GM18868 (cell line): Measurements from ENCODE around the gene SBF2.
A peak's percentile ranks its signal among the peaks of the same experiment; 100 is the strongest.

Experiments used
- ATAC-seq: cut with Tn5 transposase; IDR thresholded peaks from one replicate; pipeline ENCODE4 v1.9.1; 2021; ENCODE audit warnings: mild to moderate bottlenecking, moderate library complexity; ENCODE audit not compliant: unreplicated experiment

The SBF2 gene

DNA sequence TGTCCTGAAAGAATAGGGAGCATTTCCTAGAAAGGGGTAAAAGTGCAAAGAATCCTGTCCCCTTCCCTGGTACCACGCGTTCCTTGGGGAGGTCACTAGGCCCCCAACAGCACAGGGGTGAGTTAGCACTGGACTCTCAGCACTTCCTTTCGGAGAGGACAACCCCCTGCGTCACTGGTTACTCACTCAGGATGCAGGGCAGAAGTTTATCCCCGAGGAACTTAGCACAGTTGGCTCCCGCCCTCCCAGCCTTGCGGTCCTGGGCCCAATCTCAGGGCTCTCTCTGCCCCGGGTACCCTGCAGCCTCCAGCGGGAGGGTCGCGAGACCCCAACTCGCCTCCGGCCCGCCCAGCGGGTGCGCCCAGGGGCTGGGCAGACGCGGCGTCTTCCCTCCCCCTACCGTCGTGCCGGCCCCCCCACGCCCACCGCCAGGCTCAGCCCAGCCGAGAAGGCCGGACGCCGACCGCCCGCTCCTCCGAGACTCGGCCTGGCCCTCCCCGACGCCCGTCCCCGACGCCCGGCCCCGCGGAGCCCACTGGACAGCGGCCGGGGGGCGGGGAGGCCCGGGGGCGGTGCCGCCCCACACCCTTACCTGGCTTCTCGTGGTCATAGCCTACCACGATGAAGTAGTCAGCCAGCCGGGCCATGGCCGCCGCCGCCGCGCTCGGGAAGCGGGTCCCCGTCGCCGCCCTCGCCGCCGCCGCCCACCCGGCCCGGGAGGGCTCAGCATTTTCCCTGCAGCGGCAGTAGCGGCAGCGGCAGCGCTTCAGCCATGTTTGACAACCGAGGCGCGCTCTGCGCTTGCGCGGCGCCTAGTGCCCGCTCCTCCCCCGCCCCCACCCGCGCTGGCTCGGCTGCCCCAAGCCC lies at the start of gene SBF2:
Gene SBF2 (minus strand): TSS at position 797 of the 867 bp plus-strand sequence. CDS start 150 bp downstream, at position 647.
- peak; percentile 35 for ATAC-seq

DNA sequence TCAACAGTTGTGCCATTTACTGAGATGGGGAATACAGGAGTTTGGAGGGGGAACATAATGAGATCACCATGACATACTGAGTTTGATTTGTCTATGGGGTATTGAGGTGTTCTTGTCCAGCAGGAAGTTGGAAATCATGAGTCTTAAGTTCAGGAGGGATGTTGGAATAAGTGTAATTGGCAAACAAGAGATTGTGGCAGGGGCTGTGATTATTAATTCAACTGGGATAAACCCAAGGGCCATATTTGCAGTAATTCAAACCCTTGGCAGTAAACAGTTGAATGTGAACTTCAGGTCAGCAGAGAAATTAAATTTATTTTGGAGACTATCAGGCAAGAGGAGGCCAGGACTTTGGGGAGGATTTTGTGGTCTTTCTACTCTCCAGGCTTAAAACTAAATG lies 44.3 kb upstream of the SBF2 start:
- ATAC-seq = no peak

DNA sequence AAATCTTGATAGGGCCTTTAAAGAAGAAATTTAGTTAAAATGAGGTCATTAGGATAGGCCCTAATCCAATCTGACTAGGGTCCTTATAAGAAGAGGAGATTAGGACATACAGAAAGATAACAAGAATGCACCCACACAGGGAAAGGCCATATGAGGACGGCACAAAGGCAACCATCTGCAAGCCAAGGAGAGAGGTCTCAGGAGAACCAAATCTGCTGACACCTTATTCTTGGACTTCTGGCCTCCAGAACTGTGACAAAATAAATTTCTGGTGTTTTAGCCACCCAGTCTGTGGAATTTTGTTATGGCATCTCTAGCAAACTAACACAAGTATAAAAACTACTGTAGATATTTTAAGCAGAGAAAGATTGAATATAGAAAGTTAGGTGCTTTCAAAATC lies 39.5 kb upstream of the SBF2 start:
- ATAC-seq = no peak

DNA sequence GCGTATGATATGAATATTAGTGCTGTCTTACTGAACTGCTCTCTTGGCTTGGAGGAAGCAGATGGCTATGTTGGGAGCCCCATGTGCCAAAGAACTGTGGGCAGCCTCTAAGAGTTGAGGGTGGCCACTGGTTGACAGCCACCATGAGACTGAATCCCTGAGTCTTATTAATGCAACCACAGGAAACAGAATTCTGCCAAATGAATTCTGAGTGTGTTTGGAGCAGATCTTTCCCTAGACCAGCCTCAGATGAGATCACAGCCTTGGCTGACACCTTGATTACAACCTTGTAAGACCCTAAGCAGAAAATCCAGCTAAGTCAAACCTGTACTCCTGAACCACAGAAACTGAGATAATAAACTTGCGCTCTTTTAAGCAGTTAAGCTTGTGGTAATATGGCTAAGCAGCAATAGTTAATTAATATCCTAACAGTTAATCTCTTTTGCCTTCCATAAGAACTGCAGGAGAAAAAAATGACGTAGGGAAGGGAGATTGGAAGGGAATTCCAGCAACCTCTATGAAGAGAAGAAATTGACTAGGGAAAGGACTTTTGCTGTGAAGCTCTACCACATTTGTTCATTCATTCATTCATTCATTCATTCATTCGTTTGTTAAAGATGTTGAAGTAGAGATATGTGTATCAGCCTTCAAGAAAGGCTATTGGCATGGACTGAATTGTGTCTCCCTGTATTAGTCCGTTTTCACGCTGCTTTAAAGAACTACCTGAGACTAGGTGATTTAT lies 37.7 kb upstream of the SBF2 start:
- ATAC-seq = no peak

DNA sequence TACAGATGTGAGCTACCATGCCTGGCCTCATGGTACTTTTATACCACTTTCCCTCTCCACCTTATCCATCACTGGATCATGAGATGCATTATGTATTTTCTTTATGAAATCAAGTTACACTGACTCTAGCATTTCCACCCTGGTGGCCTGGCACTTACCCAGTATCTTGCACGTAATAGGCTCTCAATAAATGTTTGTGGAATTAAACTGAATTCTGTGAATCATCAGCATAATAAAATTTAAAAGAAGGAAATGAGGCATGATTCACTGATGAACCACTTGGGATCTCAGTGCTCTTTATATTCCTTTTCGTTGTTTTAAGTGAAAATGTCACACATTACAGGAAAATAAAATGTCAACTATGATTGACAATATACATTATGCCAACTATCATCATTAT lies 35.9 kb upstream of the SBF2 start:
- ATAC-seq = no peak

DNA sequence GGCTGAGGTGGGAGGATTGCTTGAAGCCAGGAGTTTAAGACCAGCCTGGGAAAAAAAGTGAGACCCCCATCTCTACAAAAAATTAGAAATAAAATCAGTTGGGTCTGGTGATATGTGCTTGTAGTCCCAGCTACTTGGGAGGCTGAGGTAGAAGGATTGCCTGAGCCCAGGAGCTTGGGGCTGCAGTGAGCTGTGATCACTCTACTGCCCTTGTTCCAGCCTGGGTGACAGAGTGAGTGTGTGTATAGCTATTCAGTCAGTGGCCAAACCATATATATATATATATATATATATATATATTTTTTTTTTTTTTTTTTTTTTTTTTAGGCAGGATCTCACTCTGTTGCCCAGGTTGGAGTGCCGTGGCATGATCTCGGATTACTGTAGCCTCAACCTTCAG lies 35.3 kb upstream of the SBF2 start:
- ATAC-seq = no peak

DNA sequence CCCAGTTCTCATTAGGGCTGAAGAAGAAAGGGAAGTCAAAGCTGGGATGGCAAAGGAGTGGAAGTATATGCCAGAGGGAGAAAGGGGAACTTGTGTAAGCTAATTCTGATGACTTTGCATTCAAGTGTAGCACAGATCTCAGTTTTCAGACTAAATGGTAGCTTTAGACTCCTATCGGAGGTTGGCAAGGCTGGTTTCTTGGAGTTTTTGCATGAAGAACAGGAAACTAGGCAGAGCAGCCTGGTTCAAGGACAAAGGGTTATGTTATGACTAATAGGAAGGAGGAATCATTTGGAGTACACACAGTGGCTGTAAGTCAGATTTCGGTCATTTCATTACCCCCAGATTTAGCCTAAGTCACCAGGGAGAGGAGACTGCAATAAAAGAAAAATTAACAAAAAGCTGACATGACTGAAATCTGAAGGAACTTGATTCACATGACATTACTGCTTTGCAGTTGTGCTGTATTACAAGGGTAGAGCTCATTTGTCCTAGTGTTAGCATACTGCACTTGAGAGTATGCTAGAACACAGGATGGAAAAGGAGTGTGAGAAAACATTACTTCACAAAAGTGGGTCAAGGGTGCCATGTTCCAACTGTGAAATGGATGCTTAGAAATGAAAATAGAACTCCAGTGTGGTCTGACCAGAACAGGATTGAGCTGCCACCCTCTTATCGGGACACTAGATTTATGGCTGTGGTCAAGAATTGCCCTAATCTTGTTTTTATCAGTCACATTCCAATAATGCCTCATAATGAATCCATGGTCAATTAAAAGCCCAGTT lies 34.5 kb upstream of the SBF2 start:
- ATAC-seq = no peak

DNA sequence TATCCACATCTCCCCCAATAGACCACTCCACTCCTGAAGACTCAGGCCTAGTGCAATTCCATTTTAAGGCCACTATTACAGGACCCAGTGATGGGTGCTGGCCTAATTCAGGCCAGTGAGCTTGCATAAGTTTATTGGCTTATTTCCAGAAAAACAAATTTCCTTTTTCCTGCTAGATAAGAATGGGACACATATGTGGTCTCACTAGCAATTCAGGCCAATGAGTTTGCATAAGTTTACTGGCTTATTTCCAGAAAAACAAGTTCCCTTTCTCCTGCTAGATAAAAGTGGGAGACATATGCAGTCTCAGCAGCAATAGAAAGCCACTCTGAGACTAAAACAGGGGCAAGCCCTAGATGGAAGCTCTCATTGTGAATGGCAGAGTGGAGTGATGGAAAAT lies 33.2 kb upstream of the SBF2 start:
- ATAC-seq = no peak

DNA sequence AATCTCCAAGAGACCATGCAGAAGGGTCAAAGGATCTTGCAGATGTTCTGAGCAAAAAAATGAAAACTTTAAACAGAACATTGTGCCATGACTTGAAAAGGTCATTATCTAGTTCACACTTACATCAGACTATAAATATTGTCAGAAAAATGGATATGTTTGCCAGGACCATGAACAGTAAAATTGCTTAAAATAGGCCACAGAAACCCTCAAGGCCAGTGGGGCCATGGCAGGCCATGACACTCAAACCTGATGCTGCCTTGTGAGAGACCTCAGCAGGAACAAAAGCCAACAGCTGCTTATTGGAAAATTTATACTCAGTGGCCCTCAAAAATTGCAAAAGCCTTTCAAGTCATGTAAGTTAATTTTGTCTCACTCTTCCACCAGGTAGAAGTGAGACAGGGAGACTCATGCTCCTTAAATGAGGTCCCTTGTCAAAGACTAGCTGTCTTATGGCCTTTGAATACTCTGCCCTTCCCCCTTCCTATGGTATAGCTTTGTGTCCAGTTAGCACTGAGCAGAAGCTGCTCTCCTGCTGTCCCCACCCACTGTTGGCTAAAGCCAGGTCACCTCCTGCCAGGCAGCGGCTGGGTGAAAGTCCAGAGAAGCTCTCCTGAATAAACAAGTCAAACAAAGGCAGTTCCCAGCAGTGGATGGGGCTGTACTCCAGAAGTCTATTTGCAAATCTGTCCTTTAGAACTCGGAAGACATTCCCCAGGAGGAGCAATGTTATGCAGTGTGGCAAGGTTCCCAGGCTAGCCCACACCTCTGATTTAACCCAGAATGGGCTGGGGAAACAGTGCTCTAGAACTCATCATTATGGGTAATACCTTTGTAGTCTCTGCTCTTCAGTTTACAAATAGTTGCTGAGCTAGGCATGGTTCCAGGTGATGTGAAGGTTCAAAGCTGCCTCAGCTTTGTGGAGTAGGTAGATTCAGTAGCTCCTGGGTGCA lies 32.3 kb upstream of the SBF2 start:
- ATAC-seq = no peak

DNA sequence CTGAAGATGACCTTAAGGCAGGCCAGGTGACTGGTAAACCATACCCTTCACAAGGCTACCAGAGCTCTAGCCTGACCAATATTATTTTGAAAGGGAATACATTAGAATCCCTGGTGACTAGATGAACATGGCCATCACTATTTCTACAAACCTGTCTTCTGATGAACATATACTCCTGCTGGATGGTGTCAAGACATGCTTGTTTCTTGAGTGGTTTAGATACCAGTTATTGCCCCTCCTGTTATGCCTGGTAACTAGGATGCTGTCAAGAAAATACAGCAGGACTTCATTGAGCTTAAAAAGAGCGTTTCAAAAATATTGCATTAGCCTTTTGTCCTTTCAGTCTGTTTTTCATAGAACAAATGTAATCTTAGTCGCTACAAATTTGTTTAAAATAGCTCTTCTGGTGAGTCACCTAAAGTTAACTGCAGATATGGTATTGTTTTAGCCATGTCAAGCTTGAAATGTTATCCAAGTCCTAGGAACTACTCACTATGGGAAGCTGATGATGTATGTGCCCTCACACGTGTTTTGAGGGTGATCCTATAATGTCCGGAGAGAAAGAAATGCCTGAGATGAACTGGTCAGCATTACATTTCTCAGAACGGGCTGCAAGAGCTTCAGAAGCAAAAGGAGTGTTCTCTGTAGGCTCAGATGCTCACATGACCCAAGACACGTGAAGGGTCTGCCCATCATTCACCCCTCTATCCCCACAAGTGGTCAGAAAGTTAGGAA lies 31.4 kb upstream of the SBF2 start:
- no peak for ATAC-seq

DNA sequence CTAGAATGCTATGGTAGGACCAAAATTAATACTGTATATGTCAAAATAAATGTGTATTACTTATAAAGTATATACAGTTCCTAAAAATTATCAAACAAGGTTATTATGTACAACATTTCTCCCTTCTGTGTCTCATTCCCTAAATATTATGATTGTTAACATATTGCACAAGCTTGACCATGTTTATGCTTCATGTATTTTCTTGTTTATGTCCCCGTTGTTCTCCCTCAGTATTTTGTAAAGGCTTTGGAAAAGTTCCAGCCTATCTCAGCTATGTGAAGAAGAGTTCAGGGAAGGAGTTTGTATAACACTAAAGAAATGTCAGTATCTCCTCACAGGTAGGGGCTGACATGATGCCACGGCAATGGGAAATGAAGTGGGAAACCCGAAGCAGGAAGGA lies 30.5 kb upstream of the SBF2 start:
- no peak for ATAC-seq

DNA sequence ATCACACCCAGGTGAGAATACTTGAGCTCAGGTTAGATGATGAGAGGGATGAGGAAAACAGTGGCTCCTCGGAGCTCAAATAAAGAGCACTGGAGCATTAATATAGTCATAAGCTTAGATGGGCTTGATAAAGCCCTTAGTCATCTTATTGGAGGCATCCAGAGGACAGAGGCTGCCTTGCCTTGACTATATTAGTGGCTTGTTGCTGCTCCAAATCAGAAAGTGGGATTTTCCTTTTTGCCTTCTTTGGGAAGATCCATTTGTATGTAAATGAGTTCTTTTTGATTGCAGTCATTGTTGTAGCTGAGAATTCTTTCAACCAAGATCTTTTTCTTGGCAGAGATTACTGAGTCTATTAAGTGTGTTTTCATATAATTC lies 29.8 kb upstream of the SBF2 start:
- no peak for ATAC-seq

DNA sequence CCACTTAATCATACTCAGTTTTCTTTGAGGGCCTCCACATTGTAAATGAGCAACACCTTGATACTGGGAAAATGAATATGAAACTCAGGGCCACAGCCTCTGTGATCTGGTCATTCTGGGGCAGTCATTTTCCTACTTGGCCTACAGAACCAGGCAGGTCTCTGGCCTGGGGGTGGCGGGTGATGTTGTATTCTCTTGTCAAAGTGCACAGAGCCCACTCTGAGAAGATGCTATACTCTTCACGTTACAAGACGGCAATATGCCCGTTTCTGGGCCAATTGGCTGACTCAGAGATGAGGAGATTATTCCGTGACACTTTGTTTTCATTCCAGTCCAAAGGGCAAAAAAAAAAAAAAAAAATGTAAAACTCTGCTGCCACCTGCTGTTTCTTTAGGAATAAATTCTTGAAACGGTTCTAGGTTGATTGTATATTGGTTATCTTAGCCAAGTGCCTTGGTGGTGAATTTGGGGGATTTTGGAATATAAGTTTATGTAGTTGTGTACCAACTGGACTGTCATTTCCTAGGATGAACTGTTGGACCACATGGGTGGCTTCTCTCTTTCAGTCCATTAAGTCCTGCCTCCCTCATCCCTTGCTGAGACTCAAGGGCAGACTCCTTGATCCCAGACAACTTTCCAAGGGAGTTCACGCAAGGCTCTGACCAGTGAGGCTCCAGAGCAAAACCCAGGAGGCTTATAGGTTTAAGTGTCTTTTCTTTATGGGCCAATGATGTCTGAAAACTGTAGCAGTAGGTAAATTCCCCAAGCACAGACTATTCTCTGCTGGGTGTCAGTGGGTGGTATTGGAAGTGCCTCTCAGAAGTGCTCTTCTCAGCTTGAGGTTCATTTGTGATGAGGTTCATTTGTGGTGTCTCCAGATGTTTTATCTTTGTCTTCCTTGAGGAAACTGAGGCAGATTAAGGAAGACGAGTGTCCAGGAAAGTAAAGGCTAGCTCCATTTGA lies 29.1 kb upstream of the SBF2 start:
- ATAC-seq = peak; percentile 45

DNA sequence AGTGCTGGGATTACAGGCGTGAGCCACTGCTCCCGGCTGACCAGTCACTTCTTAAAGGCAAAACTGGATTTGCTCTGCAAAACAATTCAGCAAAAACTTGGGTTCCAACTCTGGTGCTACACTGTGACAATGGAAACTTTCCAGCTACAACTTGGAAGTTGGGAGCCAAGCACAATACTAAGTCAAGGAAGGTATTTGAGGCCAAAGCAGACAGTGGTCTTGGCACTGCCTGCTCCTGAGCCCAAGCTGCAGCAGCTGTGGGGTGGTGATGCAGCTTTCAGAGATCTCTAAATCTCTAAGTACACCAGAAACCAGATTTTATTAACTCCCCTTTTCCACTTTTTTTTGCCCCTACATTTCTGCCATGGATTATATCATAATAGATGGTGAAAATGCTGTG lies 28.4 kb upstream of the SBF2 start:
- no peak for ATAC-seq

DNA sequence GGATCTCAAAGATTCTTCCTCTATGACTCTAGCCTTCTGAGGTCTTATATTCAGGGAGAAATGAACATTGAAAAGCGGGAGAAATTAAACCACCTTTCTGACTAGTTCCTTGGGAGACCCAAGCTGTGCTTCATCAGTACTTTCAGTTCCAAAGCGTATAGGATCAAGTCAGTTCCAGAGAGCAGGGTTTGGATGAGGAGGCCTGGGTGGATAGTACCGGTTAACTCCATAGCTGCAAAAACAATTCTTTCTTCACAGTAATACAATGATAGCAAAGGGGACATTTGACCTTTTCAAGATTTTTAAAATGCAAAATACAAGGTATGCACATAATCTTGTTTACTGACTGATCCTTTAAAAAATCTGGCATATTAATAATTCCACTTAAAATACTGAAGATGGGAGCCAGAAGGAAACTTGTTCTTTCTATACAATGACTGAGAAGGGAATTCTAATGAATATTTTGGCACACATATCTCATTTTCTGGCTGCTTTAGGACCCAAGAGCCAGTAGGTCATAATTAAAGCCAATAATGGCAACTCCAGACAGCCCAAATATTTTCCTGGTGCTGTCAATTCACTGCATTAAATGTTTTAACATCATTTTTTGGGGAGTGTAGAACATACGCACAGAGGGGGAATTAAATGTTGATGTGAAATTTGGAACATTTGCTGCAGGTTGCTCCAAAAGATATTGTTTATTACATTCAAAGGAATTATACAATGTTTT lies 26.9 kb upstream of the SBF2 start:
- no peak for ATAC-seq

DNA sequence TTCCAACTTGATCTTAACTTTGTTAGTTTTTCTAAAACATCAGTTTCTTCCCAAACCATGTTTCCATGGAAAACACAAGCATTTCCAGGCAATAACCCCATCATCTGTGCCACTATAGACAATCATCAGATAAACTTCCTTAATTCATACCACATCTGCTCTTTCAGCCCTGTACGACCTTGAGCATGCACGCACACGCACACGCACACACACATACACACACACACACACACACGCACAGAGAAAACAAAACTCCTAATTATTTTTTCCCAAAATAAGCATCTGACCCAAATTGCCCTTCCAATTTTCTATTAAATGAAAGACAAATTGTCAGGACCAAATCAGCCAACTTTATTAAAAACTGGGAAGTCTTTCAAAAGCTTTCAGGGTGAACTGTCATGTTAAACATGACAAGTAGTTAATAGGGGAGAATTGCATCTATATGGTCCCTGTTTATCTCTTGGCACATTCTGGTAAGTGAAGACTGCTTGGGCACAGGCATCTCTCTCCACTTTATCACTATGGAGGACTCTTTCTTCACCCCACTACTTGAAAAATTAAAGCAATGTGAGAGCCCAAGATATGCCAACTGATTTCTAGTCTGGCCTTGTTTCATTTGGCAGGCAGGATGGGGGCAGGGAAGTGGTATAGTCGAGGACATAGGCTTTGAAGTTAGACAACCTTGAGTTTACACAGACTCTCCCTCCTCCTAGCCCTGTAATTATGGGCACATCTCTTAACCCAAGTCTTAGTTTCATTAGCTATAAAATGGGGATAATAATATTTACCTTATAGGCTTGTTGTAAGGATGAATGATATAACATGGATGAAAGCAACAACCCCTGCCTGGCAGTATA lies 25.9 kb upstream of the SBF2 start:
- ATAC-seq = no peak

DNA sequence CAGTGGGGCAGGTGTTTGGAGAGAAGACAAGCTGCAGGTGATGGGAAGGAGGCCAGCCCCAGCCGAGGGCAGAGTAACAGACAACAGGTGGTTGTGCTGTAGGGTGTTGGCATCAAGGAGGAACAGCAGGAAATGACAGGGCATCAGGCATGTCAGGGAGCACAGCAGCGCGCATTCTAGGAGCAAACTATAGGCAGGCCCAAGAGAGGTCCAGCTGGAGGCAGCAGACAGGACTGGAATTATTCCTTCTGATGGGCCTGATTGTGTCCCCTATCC lies 24.4 kb upstream of the SBF2 start:
- no peak for ATAC-seq
